Tibial nerve (tissue), 4 donors: ENCODE results near the gene GAL.
"Not testable (repeated sequence)": the region's sequence is repeated elsewhere in the genome, so short reads cannot be mapped to it uniquely, and the experiment has no call there.

Experiments used
- EP300 ChIP-seq, 2 donors: sonication (generic); formaldehyde crosslinking; IDR thresholded peaks; one replicate each; pipeline ENCODE4 v1.6.1; 2017; ENCODE audit warnings: antibody characterized with exemption in 2 of 2, mild to moderate bottlenecking in 1 of 2
- POLR2A ChIP-seq, 2 donors: fragments of 450-650 bp; IDR thresholded peaks; one replicate each; pipeline ENCODE4 v1.6.1; 2017; ENCODE audit warnings: antibody characterized with exemption in 2 of 2, mild to moderate bottlenecking in 2 of 2, moderate library complexity in 2 of 2
- TF ChIP-seq, protein P1 (sequence below), 5 experiments: fragments of 200-600 bp in 3 of 5; fragments of 450-650 bp in 2 of 5; sonication (generic) in 3 of 5; IDR thresholded peaks; one replicate each; pipeline ENCODE4 v1.5.1; 2016 to 2019; ENCODE audit warnings: antibody characterized with exemption in 5 of 5, mild to moderate bottlenecking in 3 of 5, moderate library complexity in 2 of 5

DNA sequence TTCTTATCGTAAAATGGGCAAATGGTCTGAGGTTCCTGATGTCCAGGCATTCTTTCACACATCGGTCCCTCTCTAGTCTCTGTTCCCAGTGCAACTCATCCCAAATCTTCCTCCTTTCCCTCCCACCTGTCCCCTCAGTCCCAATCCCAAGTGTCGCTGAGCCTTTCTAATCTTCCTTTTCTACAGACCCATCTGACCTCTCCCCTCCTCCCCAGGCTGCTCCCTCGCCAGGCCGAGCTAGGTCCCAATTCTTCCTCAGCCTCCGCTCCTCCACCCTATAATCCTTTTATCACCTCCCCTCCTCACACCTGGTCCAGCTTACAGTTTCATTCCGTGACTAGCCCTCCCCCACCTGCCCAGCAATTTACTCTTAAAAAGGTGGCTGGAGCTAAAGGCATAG, 49.2 kb upstream of the GAL start:
- TF ChIP-seq POLR2A, EP300 (IDR thresholded peaks at IDR 0.05): not testable (repeated sequence)
- TF ChIP-seq, protein P1, sequence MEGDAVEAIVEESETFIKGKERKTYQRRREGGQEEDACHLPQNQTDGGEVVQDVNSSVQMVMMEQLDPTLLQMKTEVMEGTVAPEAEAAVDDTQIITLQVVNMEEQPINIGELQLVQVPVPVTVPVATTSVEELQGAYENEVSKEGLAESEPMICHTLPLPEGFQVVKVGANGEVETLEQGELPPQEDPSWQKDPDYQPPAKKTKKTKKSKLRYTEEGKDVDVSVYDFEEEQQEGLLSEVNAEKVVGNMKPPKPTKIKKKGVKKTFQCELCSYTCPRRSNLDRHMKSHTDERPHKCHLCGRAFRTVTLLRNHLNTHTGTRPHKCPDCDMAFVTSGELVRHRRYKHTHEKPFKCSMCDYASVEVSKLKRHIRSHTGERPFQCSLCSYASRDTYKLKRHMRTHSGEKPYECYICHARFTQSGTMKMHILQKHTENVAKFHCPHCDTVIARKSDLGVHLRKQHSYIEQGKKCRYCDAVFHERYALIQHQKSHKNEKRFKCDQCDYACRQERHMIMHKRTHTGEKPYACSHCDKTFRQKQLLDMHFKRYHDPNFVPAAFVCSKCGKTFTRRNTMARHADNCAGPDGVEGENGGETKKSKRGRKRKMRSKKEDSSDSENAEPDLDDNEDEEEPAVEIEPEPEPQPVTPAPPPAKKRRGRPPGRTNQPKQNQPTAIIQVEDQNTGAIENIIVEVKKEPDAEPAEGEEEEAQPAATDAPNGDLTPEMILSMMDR (IDR thresholded peaks at IDR 0.05): not testable (repeated sequence)
